HL-60 (cell line): Measurements from ENCODE around the gene MEN1.

Experiments
- REST ChIP-seq: IDR thresholded peaks from 2 replicates; pipeline ENCODE4 v1.6.1; 2012; ENCODE audit warnings: low read depth; ENCODE audit not compliant: insufficient replicate concordance
- SPI1 ChIP-seq: IDR thresholded peaks from 2 replicates; pipeline ENCODE4 v1.6.1; 2012; ENCODE audit warnings: low read depth, mild to moderate bottlenecking, borderline replicate concordance
- TF ChIP-seq, protein P1 (sequence below): IDR thresholded peaks from one replicate; pipeline ENCODE4 v1.5.1; 2011; ENCODE audit warnings: low read length, control low read depth, inconsistent platforms; ENCODE audit not compliant: insufficient read depth

- TF ChIP-seq REST (no peak), SPI1 (no peak)
- TF ChIP-seq, protein P1, sequence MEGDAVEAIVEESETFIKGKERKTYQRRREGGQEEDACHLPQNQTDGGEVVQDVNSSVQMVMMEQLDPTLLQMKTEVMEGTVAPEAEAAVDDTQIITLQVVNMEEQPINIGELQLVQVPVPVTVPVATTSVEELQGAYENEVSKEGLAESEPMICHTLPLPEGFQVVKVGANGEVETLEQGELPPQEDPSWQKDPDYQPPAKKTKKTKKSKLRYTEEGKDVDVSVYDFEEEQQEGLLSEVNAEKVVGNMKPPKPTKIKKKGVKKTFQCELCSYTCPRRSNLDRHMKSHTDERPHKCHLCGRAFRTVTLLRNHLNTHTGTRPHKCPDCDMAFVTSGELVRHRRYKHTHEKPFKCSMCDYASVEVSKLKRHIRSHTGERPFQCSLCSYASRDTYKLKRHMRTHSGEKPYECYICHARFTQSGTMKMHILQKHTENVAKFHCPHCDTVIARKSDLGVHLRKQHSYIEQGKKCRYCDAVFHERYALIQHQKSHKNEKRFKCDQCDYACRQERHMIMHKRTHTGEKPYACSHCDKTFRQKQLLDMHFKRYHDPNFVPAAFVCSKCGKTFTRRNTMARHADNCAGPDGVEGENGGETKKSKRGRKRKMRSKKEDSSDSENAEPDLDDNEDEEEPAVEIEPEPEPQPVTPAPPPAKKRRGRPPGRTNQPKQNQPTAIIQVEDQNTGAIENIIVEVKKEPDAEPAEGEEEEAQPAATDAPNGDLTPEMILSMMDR: peak; percentile 97
Measured at GRCh38 chr11:64787526-64788320, 22.6 kb downstream of the MEN1 start.
